Ramos (cell line): ENCODE data around the gene TOP3B.
"Not testable (repeated sequence)": the region's sequence is repeated elsewhere in the genome, so short reads cannot be mapped to it uniquely, and the experiment has no call there.

ENCODE experiments used
- in situ Hi-C: fragments of 300-500 bp; cut with MboI; formaldehyde crosslinking; loops from one replicate; pipeline ENCODE4 v1.14.3; 2022; ENCODE audit warnings: low sequenced_read_pairs; ENCODE audit not compliant: unreplicated experiment

The TOP3B gene

DNA sequence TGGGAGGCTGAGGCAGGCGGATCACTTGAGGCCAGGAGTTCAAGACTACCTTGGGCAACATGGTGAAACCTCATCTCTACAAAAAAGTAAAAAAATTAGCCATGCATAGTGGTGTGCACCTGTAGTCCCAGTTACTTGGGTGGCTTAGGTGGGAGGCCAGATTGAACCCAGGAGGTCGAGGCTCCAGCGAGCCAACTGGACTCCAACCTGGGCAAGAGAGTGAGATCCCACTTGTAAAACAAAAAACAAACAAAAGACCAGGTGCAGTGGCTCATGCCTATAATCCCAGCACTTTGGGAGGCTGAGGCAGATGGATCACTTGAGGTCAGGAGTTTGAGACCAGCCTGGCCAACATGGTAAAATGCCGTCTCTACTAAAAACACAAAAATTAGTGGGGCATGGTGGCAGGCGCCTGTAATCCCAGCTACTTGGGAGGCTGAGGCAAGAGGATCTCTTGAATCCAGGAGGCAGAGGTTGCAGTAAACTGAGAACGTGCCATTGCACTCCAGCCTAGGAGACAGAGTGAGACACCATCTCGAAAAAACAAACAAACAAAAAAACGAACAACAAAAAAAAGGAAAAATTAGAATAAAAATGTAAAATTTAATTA is 68.4 kb downstream of the TOP3B start:
- in situ Hi-C loops = not testable (repeated sequence)

DNA sequence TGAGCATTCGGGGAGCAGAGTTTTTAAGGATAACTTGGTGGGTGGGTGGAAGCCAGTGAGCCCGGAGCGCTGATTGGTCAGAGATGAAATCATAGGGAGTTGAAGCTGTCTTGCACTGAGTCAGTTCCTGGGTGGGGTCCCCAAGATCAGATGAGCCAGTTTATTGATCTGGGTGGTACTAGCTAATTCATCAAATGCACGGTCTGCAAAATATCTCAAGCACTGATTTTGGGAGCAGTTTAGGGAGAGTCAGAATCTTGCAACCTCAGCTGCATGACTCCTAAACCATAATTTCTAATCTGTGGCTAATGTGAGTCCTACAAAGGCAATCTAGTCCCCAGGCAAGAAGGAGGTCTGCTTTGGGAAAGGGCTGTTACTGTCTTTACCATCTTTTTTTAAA is 72.2 kb downstream of the TOP3B start:
- in situ Hi-C loops = not testable (repeated sequence)

DNA sequence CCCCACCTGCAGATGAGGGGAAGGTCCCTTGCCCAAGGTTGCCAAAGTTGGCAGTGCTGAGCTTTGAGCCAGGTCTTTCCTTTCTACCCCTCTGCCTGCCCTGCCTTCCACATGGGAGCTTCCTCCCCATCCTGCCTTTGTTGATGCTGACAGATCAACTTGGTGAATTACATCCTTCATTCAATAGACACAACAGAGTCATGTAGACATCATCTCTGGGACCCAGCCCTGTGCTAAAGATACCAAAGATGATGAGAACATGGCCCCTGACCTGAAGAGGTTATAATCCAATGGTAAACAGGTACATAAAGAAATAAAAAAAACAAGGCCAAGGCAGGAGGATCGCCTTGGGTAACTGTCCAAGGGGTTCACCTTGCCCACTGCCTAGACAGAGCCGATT is 72.7 kb downstream of the TOP3B start:
- in situ Hi-C loops = no loop called here

DNA sequence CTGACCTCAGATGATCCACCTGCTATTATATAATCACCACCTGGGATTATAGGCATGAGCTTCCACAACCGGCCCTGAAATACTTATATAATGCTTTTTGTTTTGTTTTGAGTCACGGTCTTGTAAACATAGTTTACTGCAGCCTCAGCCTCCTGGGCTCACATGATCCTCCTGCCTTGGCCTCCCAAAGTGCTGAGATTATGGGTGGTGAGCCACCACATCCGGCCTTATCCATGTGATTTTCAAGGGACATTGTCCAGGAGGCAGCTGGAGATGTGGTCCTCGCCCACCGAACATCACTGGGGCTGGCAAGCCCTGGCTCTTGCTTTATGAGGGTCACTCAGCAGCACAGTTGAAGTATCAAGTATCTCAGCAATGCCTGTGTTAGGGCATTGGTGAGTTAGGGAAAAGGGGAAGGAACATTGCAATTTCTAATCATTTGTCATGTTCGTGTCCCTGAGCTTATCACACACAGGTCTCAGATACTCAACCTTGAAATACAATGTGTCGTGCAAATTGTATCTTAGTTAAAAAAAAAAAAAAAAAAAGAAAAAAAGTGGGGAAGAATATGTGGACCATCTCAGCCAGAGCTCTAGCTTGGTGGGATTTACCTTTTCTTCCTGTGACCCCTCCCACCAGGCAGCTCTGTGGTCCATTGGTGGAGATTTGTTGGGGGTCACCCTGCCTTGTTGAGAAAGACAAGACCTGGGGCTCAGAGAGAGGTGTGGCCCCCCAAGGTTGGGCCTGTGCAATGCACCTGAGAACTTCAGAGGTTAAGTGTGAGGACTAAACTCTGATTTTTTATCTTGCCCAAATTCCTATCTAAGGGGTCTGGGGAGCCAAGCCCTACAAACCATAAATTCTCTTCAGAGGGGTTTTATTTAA is 74.7 kb downstream of the TOP3B start:
- in situ Hi-C loops = no loop called here
